ENCODE results near the gene ANKRD11.
"Not testable (repeated sequence)": the region's sequence is repeated elsewhere in the genome, so short reads cannot be mapped to it uniquely, and the experiment has no call there.

Gene ANKRD11

GRCh38 chr16:89253548-89254287 is 236.6 kb downstream of the ANKRD11 start:
- H3K9me2 ChIP-seq (replicated peaks; ENCODE audit: insufficient read depth, low read length): no peaks in the 10 kb centered on the region
- H4K20me1 ChIP-seq (ENCODE audit: low read depth, low read length): no peaks in the 10 kb centered on the region
- H3K27me3 ChIP-seq (ENCODE audit: low read length): no peaks in the 10 kb centered on the region
- H3K36me3 ChIP-seq (ENCODE audit: low read length): no peaks in the 10 kb centered on the region
- H3K4me3 ChIP-seq (ENCODE audit: insufficient read depth, low read length, poor library complexity, severe bottlenecking): no peak overlapping the region
- TF ChIP-seq CTCF (IDR thresholded peaks at IDR 0.05; ENCODE audit: insufficient read depth, low read length, poor library complexity, severe bottlenecking): no peak
- no peak for TF ChIP-seq EZH2phosphoT487 (conservative IDR thresholded peaks at IDR 0.05; ENCODE audit: low read length)
- no peak overlapping the region for H3K9ac ChIP-seq (ENCODE audit: low read length)
- no peak overlapping the region for H3K4me2 ChIP-seq (ENCODE audit: low read depth, low read length, poor library complexity, severe bottlenecking)
- no peaks in the 10 kb centered on the region for H3K9me3 ChIP-seq (ENCODE audit: insufficient read depth, low read length)
- no peaks in the 10 kb centered on the region for H3F3A ChIP-seq (ENCODE audit: insufficient read depth)
- no peaks in the 10 kb centered on the region for H3K79me2 ChIP-seq (ENCODE audit: insufficient read depth, low read length)
- H3K27ac ChIP-seq (ENCODE audit: low read depth, low read length): no peak overlapping the region
- H2AFZ ChIP-seq (ENCODE audit: low read depth, low read length, severe bottlenecking): no peak overlapping the region

GRCh38 chr16:89248196-89248982 is 242.0 kb downstream of the ANKRD11 start:
- no peaks in the 10 kb centered on the region for H3F3A ChIP-seq (ENCODE audit: insufficient read depth)
- no peaks in the 10 kb centered on the region for H3K36me3 ChIP-seq (ENCODE audit: low read length)
- H3K4me3 ChIP-seq (ENCODE audit: insufficient read depth, low read length, poor library complexity, severe bottlenecking): no peak overlapping the region
- no peak overlapping the region for H3K9ac ChIP-seq (ENCODE audit: low read length)
- H3K27ac ChIP-seq (ENCODE audit: low read depth, low read length): no peak overlapping the region
- no peaks in the 10 kb centered on the region for H4K20me1 ChIP-seq (ENCODE audit: low read depth, low read length)
- no peaks in the 10 kb centered on the region for H3K9me2 ChIP-seq (replicated peaks; ENCODE audit: insufficient read depth, low read length)
- H3K9me3 ChIP-seq (ENCODE audit: insufficient read depth, low read length): no peaks in the 10 kb centered on the region
- no peak for TF ChIP-seq CTCF (IDR thresholded peaks at IDR 0.05; ENCODE audit: insufficient read depth, low read length, poor library complexity, severe bottlenecking)
- no peak for TF ChIP-seq EZH2phosphoT487 (conservative IDR thresholded peaks at IDR 0.05; ENCODE audit: low read length)
- H3K27me3 ChIP-seq (ENCODE audit: low read length): no peaks in the 10 kb centered on the region
- H2AFZ ChIP-seq (ENCODE audit: low read depth, low read length, severe bottlenecking): no peak overlapping the region
- no peaks in the 10 kb centered on the region for H3K79me2 ChIP-seq (ENCODE audit: insufficient read depth, low read length)
- no peak overlapping the region for H3K4me2 ChIP-seq (ENCODE audit: low read depth, low read length, poor library complexity, severe bottlenecking)

DNA sequence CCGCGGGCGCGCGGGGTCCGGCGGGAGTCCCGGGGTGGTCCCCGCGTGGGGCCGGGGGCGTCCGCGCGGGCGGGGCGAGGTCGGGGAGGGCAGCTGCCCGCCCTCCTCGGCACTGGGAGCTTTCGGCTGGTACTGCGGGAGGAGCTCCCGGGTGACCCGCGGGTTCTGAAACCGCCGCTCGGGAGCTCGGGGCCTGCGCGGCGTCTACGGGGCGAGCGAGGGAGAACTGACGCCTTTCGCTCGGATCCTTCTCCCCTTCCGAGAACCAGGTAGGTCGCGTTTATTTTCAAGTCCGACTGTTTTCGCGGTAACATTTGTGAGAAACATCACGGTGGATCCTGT is 242.7 kb downstream of the ANKRD11 start:
- H3K9ac ChIP-seq (ENCODE audit: low read length); H3K27me3 ChIP-seq (ENCODE audit: low read length); H3K4me3 ChIP-seq (ENCODE audit: insufficient read depth, low read length, poor library complexity, severe bottlenecking); H3K79me2 ChIP-seq (ENCODE audit: insufficient read depth, low read length); H3K9me3 ChIP-seq (ENCODE audit: insufficient read depth, low read length); H2AFZ ChIP-seq (ENCODE audit: low read depth, low read length, severe bottlenecking); H4K20me1 ChIP-seq (ENCODE audit: low read depth, low read length); H3K9me2 ChIP-seq (replicated peaks; ENCODE audit: insufficient read depth, low read length); H3K36me3 ChIP-seq (ENCODE audit: low read length); H3K4me2 ChIP-seq (ENCODE audit: low read depth, low read length, poor library complexity, severe bottlenecking); H3K27ac ChIP-seq (ENCODE audit: low read depth, low read length); H3F3A ChIP-seq (ENCODE audit: insufficient read depth): not testable (repeated sequence)

All from SU-DHL-6 (cell line).